ENCODE results near the gene TK2.
"Not testable (repeated sequence)": the region's sequence is repeated elsewhere in the genome, so short reads cannot be mapped to it uniquely, and the experiment has no call there.

The TK2 gene

DNA sequence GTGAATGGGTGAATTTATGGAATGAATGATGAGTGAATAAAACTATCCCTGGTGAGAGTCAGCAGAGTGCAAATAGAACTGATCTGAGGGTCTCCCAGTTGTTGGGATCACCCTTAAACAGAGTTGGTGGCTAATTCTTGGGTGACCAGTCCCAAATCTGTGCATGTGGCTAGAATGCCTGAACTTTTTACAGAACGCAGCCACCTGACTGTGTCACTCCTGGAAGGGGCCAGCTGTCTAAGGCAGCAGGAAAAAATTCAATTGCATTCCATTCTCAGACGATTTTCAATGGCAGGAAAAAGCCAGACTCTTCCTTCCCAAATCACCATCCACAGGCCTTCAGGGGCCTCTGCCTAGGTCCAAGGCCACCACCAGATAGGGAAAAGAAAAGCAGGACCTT, 79.4 kb downstream of the TK2 start:
- DNase-seq (ENCODE audit: low read depth in 1 of 2, low spot score in 1 of 2): no peak

DNA sequence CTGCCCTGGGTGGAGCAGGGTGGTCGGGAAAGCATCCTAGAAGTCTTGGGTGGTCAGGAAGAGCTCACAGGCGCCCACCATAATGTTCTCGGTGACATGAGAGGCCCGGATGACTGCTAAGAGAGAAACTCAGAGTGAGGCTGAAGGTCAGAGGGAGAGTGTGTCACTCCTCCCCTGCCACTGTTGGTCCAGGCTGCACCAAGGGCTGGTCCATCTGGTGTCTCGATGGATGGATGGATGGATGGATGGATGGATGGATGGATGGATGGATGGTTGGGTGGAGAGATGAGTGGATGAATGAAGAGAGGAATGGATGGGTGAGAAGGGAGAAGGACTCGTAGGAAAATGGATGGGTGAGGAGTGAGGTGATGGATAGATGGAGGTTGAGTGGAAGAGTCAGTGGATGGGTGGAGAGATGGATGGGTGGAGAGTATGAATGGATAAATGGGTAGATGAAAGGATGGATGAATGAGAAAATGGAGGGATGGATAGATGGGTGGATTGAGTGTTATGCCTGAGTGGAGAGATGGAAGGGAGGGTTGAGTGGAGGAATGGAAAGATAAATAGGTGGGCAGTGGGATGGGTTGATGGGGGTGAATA, 79.9 kb downstream of the TK2 start:
- DNase-seq (ENCODE audit: low read depth in 1 of 2, low spot score in 1 of 2): no peak

DNA sequence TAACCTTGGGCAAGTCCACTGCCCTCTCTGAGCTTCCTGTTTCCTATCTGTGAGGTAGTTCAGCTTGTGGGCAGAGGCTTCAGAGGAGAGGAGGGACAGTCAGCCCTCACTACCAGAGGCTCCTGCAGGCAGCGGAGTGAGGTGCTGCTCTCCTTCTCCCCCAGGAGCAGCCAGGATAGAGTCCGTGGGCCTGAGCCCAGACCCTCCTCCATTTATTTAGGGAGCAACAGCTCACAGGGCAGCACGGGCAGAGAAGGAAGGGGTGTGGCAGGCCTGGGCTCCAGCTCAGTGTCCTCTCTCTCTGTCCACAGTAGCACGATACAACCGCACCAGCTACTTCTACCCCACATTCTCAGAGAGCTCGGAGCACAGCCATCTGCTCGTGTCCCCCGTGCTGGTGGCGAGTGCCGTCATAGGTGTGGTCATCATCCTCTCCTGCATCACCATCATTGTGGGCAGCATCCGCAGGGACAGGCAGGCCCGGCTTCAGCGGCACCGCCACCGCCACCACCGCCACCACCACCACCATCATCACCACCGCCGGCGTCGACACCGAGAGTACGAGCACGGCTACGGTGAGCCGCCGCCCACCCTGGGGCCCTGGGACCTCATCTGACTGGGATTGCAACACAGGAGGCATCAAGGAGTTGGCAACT, 80.5 kb downstream of the TK2 start:
- no peak for DNase-seq (ENCODE audit: low read depth in 1 of 2, low spot score in 1 of 2)

DNA sequence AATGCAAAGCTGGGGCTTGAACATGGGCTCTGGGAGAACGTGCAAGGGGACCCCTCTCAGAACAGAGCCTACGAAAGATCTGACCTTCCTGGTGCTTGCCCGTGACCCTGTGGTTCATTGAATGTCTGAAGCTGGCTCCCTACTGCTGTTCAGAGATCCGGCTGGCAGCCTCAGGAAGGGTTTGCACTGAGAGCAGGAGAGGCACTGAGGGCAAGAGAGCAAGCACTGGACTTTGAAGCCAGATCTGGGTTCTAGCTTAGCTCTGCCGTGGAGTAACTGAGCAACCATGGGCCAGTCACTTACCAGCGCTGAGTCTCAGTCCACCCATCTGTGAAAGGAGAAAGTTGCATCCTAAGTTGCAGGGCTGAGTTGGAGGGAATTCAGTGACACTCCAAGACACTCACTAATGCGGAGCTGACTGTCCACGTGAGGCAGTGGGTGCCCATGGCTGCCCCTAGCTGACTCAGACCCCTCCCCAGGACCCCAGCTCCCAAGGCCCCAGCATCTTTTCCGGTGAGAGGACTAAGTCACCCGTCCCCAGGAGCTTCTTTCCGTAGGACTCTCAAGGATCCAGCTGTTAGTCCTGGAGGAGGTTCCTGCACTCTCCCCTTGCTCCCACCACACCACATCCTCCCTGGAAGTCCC, 81.5 kb downstream of the TK2 start:
- no peak for DNase-seq (ENCODE audit: low read depth in 1 of 2, low spot score in 1 of 2)

DNA sequence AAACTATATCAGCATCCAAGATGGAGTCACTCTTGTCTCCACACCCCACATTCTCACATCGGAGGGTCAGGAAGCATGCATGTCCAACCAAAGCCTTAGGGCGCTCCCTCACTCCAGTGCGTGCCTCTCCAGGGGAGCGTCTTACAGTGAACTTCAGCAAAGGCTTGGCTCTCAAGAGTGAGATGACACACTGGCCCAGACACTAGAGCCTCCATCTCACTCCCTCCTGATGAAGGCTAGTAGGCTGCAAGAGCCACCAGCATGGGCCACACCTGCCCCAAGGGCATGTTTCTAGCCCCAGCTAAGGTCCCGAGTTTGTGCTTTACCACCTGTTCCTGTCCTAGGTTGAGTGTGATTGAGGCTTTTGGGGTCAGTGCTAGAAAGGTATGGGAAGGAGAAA, 82.3 kb downstream of the TK2 start:
- DNase-seq (ENCODE audit: low read depth in 1 of 2, low spot score in 1 of 2): no peak

DNA sequence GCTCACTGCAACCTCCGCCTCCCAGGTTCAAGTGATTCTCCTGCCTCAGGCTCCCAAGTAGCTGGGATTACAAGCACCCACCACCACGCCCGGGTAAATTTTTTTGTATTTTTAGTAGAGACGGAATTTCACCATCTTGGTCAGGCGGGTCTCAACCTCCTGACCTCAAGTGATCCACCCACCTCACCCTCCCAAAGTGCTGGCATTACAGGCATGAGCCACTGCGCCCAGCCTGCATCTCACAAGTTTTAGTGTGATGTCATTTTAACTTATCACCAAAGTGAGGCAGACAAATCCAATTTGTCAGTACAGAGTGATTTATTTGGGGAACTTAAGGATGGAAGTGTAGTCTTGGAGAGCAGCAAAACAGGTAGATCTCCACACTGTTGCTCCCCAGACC, 83.3 kb downstream of the TK2 start:
- not testable (repeated sequence) for DNase-seq (ENCODE audit: low read depth in 1 of 2, low spot score in 1 of 2)

DNA sequence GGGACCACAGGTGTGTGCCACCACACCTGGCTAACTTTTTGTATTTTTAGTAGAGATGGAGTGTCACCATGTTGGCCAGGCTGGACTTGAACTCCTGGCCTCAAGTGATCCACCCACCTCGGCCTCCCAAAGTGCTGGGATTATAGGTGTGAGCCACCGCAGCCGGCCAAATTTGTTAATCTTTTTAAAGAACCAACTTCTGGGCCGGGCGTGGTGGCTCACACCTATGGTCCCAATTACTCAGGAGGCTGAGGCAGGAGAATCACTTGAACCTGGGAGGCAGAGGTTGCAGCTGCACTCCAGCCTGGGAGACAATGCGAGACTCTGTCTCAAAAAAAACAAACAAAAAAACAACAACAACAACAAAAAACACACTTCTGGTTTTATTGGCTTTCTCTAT, 84.0 kb downstream of the TK2 start:
- DNase-seq (ENCODE audit: low read depth in 1 of 2, low spot score in 1 of 2): not testable (repeated sequence)

DNA sequence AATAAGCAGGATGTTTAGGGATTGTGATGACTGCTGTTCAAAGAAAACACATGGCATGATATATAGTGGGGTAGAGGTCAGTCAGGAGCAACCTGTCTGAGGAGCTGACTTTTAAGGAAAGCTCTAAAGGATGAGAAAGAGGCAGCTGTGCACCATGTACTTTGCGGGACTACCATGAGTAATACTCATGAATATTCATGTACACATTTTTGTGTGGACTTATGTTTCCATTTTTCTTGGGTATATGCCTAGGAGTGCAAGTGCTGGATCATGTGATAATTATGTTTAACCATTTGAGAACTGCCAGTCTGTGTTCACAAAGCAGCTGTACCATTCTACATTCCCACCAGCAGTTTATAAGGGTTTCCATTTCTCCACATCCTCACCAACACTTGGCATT, 87.0 kb downstream of the TK2 start:
- DNase-seq (ENCODE audit: low read depth in 1 of 2, low spot score in 1 of 2): no peak

DNA sequence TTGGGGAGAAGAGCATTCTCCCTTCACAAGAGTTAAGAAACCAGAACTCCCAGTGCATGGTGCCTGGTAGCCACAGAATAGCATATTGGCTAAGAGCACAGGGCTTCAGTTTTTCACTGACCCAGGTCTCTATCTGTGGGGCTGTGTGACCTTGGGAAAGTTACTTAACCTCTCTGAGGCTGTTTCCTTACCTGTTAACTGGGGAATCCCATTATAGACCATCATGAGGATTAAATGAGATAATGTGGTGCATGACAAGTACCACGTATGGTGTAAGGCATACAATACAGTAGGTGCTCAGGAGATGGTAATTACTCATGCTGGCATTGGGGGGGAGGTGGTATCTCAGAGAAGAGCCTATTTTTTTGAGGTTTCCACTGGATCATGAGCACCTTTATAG, 89.2 kb downstream of the TK2 start:
- DNase-seq (ENCODE audit: low read depth in 1 of 2, low spot score in 1 of 2): no peak

DNA sequence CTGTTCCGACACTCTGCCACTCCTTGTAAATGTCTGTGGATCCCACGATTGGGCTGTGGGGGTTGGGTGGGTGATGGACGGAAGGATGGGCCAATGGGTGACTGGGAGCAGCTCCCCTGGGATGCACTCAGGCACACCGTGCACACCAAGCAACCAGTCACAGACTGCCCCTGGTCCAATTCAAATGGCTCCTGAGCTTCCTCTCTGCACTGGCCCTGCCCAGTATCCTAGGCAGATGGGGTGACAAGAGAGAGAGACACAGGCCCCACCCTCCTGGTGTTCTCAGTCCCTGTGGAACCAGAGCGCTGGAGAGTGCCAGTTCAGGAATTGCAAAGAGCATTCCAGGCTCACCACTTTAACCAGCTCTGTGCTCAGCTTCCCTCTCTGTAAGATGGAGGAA, 90.0 kb downstream of the TK2 start:
- DNase-seq (ENCODE audit: low read depth in 1 of 2, low spot score in 1 of 2): no peak

DNA sequence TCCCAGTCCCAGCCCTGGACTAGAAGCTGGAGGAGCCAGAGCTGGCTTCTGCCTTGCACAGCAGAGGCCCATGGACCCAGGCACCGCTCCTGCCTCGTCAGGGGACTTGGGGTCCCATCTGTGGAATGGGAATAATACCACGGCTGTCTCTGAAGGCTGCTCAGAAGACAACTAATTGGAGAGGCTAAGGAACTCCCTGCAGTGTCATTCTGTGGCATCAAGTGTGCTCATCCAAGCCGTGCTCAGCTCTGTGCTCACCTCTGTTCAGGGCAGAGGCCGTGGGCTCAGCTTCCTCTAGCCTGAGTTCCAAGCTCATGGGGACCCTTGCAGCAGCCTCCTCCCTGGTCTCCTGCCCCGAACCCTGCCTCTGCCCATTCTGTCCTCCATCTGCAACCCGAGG, 91.1 kb downstream of the TK2 start:
- no peak for DNase-seq (ENCODE audit: low read depth in 1 of 2, low spot score in 1 of 2)

DNA sequence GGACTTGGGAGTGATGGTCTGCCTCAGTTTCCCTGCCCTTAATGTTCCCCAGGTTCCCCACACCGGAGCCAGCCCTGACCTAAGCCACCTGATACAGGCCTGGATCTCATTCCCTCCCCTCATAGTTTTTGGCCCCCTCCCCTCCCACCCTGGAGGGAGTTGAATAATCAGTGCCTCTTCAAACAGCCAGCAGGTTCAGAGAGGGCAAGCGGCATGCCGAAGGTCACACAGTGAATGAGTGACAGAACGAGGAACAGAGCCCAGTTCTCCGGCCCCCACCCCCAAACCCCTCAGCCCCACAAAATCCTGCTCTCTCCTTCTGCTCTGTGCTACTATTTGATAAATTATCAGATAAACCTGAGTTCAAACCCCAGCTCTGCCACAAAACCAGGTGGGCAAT, 91.6 kb downstream of the TK2 start:
- no peak for DNase-seq (ENCODE audit: low read depth in 1 of 2, low spot score in 1 of 2)
